ENCODE measurements around the gene MRPL47. TPM values are rescaled to one million over a fixed set of nuclear protein-coding genes. Genes with fewer than 3 reads are reported as not detected.

Gene MRPL47
- total and polyA plus RNA-seq, 2 of the 13 experiments (the other 11 are each of a cell fraction or from before 2014, with no cell fraction given): 36.1 to 83.8 TPM

DNA sequence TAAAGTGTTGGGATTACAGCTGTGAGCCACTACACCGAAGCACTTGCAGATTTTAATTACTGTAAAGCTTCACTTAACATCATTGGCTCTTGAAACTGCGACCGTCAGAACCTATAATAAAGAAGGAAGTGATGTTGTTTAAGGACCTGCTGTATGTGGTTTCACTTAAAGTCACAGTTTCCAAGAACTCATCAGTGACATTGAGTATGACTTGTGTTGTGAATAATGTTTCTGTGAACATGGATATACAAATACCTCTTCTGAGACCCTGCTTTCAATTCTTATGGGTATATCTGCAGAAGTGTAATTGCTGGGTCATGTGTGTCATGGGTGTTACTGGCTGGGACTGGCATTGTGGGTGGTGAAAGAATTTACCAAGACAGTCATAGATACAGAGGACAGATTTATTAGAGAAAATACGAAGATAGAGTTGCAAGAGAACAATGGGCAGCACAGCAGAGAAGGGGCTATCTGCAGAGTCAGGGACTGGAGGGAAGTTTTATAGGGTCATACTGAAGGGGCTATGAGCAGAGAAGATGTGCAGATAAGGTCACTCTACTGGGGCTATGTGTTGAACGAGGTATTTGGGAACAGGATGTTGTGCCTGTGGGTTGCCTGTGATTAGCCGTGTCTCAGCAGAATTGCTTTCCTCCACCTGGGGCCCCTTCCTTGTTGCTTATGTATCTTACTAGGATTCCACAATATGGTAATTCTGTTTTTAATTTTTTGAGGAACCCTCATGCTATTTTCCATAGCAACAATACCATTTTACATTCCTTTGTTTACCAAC is 4.7 kb upstream of the MRPL47 start (continued):
- TF ChIP-seq, protein P1, sequence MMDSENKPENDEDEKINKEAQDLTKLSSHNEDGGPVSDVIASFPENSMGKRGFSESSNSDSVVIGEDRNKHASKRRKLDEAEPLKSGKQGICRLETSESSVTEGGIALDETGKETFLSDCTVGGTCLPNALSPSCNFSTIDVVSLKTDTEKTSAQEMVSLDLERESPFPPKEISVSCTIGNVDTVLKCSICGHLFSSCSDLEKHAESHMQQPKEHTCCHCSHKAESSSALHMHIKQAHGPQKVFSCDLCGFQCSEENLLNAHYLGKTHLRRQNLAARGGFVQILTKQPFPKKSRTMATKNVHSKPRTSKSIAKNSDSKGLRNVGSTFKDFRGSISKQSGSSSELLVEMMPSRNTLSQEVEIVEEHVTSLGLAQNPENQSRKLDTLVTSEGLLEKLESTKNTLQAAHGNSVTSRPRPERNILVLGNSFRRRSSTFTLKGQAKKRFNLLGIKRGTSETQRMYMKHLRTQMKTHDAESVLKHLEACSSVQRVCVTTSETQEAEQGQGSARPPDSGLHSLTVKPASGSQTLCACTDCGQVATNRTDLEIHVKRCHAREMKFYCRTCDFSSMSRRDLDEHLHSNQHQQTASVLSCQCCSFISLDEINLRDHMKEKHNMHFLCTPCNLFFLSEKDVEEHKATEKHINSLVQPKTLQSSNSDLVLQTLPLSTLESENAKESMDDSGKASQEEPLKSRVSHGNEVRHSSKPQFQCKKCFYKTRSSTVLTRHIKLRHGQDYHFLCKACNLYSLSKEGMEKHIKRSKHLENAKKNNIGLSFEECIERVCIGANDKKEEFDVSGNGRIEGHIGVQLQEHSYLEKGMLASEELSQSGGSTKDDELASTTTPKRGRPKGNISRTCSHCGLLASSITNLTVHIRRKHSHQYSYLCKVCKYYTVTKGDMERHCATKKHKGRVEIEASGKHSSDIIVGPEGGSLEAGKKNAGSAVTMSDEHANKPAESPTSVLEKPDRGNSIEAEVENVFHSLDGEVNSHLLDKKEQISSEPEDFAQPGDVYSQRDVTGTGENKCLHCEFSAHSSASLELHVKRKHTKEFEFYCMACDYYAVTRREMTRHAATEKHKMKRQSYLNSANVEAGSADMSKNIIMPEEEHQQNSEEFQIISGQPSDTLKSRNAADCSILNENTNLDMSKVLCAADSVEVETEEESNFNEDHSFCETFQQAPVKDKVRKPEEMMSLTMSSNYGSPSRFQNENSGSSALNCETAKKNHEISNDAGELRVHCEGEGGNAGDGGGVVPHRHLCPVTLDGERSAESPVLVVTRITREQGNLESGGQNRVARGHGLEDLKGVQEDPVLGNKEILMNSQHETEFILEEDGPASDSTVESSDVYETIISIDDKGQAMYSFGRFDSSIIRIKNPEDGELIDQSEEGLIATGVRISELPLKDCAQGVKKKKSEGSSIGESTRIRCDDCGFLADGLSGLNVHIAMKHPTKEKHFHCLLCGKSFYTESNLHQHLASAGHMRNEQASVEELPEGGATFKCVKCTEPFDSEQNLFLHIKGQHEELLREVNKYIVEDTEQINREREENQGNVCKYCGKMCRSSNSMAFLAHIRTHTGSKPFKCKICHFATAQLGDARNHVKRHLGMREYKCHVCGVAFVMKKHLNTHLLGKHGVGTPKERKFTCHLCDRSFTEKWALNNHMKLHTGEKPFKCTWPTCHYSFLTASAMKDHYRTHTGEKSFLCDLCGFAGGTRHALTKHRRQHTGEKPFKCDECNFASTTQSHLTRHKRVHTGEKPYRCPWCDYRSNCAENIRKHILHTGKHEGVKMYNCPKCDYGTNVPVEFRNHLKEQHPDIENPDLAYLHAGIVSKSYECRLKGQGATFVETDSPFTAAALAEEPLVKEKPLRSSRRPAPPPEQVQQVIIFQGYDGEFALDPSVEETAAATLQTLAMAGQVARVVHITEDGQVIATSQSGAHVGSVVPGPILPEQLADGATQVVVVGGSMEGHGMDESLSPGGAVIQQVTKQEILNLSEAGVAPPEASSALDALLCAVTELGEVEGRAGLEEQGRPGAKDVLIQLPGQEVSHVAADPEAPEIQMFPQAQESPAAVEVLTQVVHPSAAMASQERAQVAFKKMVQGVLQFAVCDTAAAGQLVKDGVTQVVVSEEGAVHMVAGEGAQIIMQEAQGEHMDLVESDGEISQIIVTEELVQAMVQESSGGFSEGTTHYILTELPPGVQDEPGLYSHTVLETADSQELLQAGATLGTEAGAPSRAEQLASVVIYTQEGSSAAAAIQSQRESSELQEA (CRISPR knock-in tag; IDR thresholded peaks at IDR 0.05; ENCODE audit: not compliant biosample characterization): no peak
- TF ChIP-seq GZF1 (CRISPR knock-in tag; IDR thresholded peaks at IDR 0.05): no peak
- TF ChIP-seq FOXJ3 (CRISPR knock-in tag; IDR thresholded peaks at IDR 0.05; ENCODE audit: borderline replicate concordance): no peak
- no peak for TF ChIP-seq SIN3B (IDR thresholded peaks at IDR 0.05; ENCODE audit: low read length)
- no peak for TF ChIP-seq SNAI1 (CRISPR knock-in tag; IDR thresholded peaks at IDR 0.05; ENCODE audit: borderline replicate concordance)
